Measurements from ENCODE around the gene ZNF668. TPM values are rescaled to one million over a fixed set of nuclear protein-coding genes. Genes with fewer than 3 reads are reported as not detected.

ZNF668 gene
- total and polyA plus RNA-seq, 2 of the 13 experiments (the other 11 are each of a cell fraction or from before 2014, with no cell fraction given) = 3.8 to 9.8 TPM

- in situ Hi-C loops (cut with HindIII; ENCODE audit: extremely low pct_ligation_motif_present, low pct_unique_long_range_greater_than_20kb) (loop anchor here (5.0 kb wide), 2 partner anchors 40 to 85 kb away; partner anchors contain the start of genes HSD3B7 and STX4), intact Hi-C loops (cut with micrococcal nuclease; ENCODE audit: unreplicated experiment) (loop anchor here (1.0 to 2.0 kb wide), 2 partner anchors 45 kb away; partner anchors contain the start of gene KAT8)
- H3K27ac ChIP-seq (ENCODE audit: extremely low read length, insufficient read depth, low read length) = peak overlapping the region; percentile 83
- no peak for ATAC-seq
- no peaks in the 10 kb centered on the region; a peak in 1 of 5 replicates for H3K27me3 ChIP-seq (ENCODE audit: control insufficient read depth in 1 of 2, insufficient read depth in 2 of 2, low read length in 2 of 2)
- H3K36me3 ChIP-seq (replicated peaks in 1 of 2; ENCODE audit: control insufficient read depth in 1 of 2, insufficient read depth in 2 of 2, low read length in 2 of 2) = peaks cover 2 to 14% of the 10 kb centered on the region in 2 experiments; a peak in 3 of 5 replicates
- H3K4me2 ChIP-seq (ENCODE audit: low read depth, low read length) = peak overlapping the region; percentile 78
- no TSS peak for BruUV-seq (replicated peaks)
- 23% methylated on average over 4 of the region's 4 CpGs for WGBS (ENCODE audit: low lambda C conversion rate)
- peak overlapping the region; percentile 88 for H3K9ac ChIP-seq (ENCODE audit: insufficient read depth, low read depth, low read length)
- TF ChIP-seq REL (CRISPR knock-in tag; conservative IDR thresholded peaks at IDR 0.05) (no peak), ZNF264 (CRISPR knock-in tag; IDR thresholded peaks at IDR 0.05) (peak; percentile 75), ATF7 (IDR thresholded peaks at IDR 0.05) (peak; percentile 97), ATF7 (CRISPR knock-in tag; IDR thresholded peaks at IDR 0.05) (no peak), THYN1 (CRISPR knock-in tag; IDR thresholded peaks at IDR 0.05; ENCODE audit: borderline replicate concordance, low read depth) (no peak), TCF7L2 (IDR thresholded peaks at IDR 0.05; ENCODE audit: low read depth, low read length) (no peak), CREB1 (IDR thresholded peaks at IDR 0.05) (peak; percentile 95), CREB1 (CRISPR knock-in tag; IDR thresholded peaks at IDR 0.05) (no peak), SUZ12 (IDR thresholded peaks at IDR 0.05; ENCODE audit: low read depth, low read length) (no peak), WIZ (CRISPR knock-in tag; IDR thresholded peaks at IDR 0.05) (no peak), SALL2 (CRISPR knock-in tag; IDR thresholded peaks at IDR 0.05) (no peak), RARA (CRISPR knock-in tag; IDR thresholded peaks at IDR 0.05) (no peak), ZBTB21 (CRISPR knock-in tag; IDR thresholded peaks at IDR 0.05) (peak; percentile 69), ZNF703 (CRISPR knock-in tag; IDR thresholded peaks at IDR 0.05; ENCODE audit: borderline replicate concordance) (no peak), CSRNP2 (CRISPR knock-in tag; conservative IDR thresholded peaks at IDR 0.05; ENCODE audit: low read depth) (no peak), HNRNPUL1 (IDR thresholded peaks at IDR 0.05; ENCODE audit: low read depth, low read length) (no peak), ZNF709 (CRISPR knock-in tag; IDR thresholded peaks at IDR 0.05) (no peak), SIX4 (CRISPR knock-in tag; IDR thresholded peaks at IDR 0.05) (no peak)
- TF ChIP-seq, protein P1, sequence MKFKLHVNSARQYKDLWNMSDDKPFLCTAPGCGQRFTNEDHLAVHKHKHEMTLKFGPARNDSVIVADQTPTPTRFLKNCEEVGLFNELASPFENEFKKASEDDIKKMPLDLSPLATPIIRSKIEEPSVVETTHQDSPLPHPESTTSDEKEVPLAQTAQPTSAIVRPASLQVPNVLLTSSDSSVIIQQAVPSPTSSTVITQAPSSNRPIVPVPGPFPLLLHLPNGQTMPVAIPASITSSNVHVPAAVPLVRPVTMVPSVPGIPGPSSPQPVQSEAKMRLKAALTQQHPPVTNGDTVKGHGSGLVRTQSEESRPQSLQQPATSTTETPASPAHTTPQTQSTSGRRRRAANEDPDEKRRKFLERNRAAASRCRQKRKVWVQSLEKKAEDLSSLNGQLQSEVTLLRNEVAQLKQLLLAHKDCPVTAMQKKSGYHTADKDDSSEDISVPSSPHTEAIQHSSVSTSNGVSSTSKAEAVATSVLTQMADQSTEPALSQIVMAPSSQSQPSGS (CRISPR knock-in tag; IDR thresholded peaks at IDR 0.05) = 0 out of 2 replicates have a peak, but pooled peaks have one; percentile 26
- H4K20me1 ChIP-seq (ENCODE audit: insufficient read depth, low read length) = no peaks in the 10 kb centered on the region
- FAIRE-seq = no peak
- peaks cover 22% of the 10 kb centered on the region for H3K4me1 ChIP-seq (ENCODE audit: insufficient read depth, low read length)
- no peak for DNase-seq (ENCODE audit: low spot score)
- no peaks in the 10 kb centered on the region for H3K9me3 ChIP-seq (ENCODE audit: low read length)
- peak overlapping the region; percentile 75 to 97 (median 90) for H3K4me3 ChIP-seq (replicated peaks in 1 of 3; ENCODE audit: insufficient read depth in 1 of 3, low read depth in 2 of 3, low read length in 3 of 3)
- H3K79me2 ChIP-seq (ENCODE audit: insufficient read depth, low read length) = peaks cover 55% of the 10 kb centered on the region
- ChIA-PET CTCF (ENCODE audit: low intra/inter-chr PET ratio, low total read pairs) (no interaction called here), POLR2A (no interaction called here)
- H2AFZ ChIP-seq (ENCODE audit: low read length) = no peak overlapping the region
These were observed 2.2 kb downstream of the ZNF668 start for GRCh38 chr16:31071861-31072260.

All from HepG2 (cell line).